UCSD-AML1 (cell line): ENCODE measurements around the gene RPS5.
"Not testable (repeated sequence)": the region's sequence is repeated elsewhere in the genome, so short reads cannot be mapped to it uniquely, and the experiment has no call there.

ENCODE experiments used
- DNase-seq: peaks from one replicate; lab custom pipeline; 2025; ENCODE audit not compliant: unreplicated experiment; lab: John Stamatoyannopoulos, UW

The RPS5 gene

GRCh38 chr19:58386576-58387337 is at the start of gene RPS5:
Gene RPS5 (plus strand): TSS chr19:58387269. CDS start chr19:58388138, 869 bp downstream.
- DNase-seq: peak; percentile 95

GRCh38 chr19:58338336-58338735 is 48.7 kb upstream of the RPS5 start:
- DNase-seq: no peak

- DNase-seq: no peak
Measured at GRCh38 chr19:58338825-58339558, 48.1 kb upstream of the RPS5 start.

- no peak for DNase-seq
Measured at GRCh38 chr19:58345558-58345957, 41.5 kb upstream of the RPS5 start.

GRCh38 chr19:58346961-58347929 is 39.8 kb upstream of the RPS5 start:
- peak; percentile 90 for DNase-seq

GRCh38 chr19:58348080-58348479 is 39.0 kb upstream of the RPS5 start:
- not testable (repeated sequence) for DNase-seq

- DNase-seq: no peak
Measured at GRCh38 chr19:58349590-58349989, 37.5 kb upstream of the RPS5 start.

- DNase-seq: no peak
Measured at GRCh38 chr19:58350001-58350861, 36.8 kb upstream of the RPS5 start.

GRCh38 chr19:58350871-58351557 is 36.1 kb upstream of the RPS5 start:
- DNase-seq: no peak

GRCh38 chr19:58351558-58351878 is 35.6 kb upstream of the RPS5 start:
- no peak for DNase-seq

- DNase-seq: no peak
Measured at GRCh38 chr19:58351990-58352755, 34.9 kb upstream of the RPS5 start.

GRCh38 chr19:58352760-58353671 is 34.1 kb upstream of the RPS5 start, which contains the start of gene A1BG:
Gene A1BG (minus strand): TSS chr19:58353492. CDS start chr19:58353437, 55 bp downstream.
- DNase-seq: no peak

GRCh38 chr19:58353717-58354477 is 33.2 kb upstream of the RPS5 start:
- DNase-seq: no peak

GRCh38 chr19:58354478-58355030 is 32.5 kb upstream of the RPS5 start:
- no peak for DNase-seq

- no peak for DNase-seq
Measured at GRCh38 chr19:58355215-58355796, 31.8 kb upstream of the RPS5 start.

GRCh38 chr19:58355908-58356765 is 30.9 kb upstream of the RPS5 start:
- no peak for DNase-seq
